Prostate gland (tissue), 2 donors: Measurements from ENCODE around the gene COL1A1. TPM values are rescaled to one million over a fixed set of nuclear protein-coding genes. Genes with fewer than 3 reads are reported as not detected.

Experiments
- DNase-seq: peaks from one replicate; pipeline ENCODE4 v3.0.0-alpha.2; 2019; ENCODE audit warnings: low spot score
- H3K27ac ChIP-seq, 2 donors: fragments of 200-600 bp; sonication (generic); 2 replicates each; pipeline ENCODE4 v1.5.1; 2017 to 2019
- H3K27me3 ChIP-seq: fragments of 200-600 bp; sonication (generic); replicated peaks from 2 replicates; pipeline ENCODE4 v1.5.1; 2019; ENCODE audit not compliant: insufficient read depth
- H3K36me3 ChIP-seq, 2 donors: fragments of 200-600 bp; sonication (generic); 1 replicate in 1 of 2; 2 replicates in 1 of 2; pipeline versions ENCODE4 v1.5.1 to v1.8.1; 2017 to 2019
- H3K4me1 ChIP-seq: fragments of 200-600 bp; sonication (generic); replicated peaks from 2 replicates; pipeline ENCODE4 v1.5.1; 2019
- H3K4me3 ChIP-seq, 2 donors: fragments of 200-600 bp; sonication (generic); 2 replicates each; pipeline ENCODE4 v1.5.1; 2017 to 2019
- H3K9me3 ChIP-seq: fragments of 200-600 bp; sonication (generic); 2 replicates; pipeline ENCODE4 v1.5.1; 2017
- CTCF ChIP-seq, 4 experiments: fragments of 200-600 bp in 2 of 4; fragments of 450-650 bp in 2 of 4; sonication (generic) in 2 of 4; IDR thresholded peaks; 1 replicate in 3 of 4; 2 replicates in 1 of 4; pipeline ENCODE4 v1.5.1; 2016 to 2019; ENCODE audit warnings: antibody characterized with exemption in 4 of 4, mild to moderate bottlenecking in 2 of 4, moderate library complexity in 2 of 4
- POLR2A ChIP-seq: fragments of 450-650 bp; IDR thresholded peaks from one replicate; pipeline ENCODE4 v1.6.1; 2016; ENCODE audit warnings: antibody characterized with exemption, mild to moderate bottlenecking
- POLR2AphosphoS5 ChIP-seq: sonication (generic); formaldehyde crosslinking; IDR thresholded peaks from one replicate; pipeline ENCODE4 v1.6.1; 2017; ENCODE audit warnings: antibody characterized with exemption
- WGBS: methylation state at CpG from one replicate; pipeline ENCODE4 v1.1.5; 2018; 5-methylcytosine and 5-hydroxymethylcytosine counted together
- intact Hi-C: fragments of 100-400 bp; cut with DNase I; formaldehyde crosslinking; loops from one replicate; pipeline ENCODE4 v1.14.2; 2022
- total RNA-seq, 2 donors: library from RNA; depleted of rRNA; stranded (reverse); fragments of >200 nt; gene quantifications; one replicate each; pipeline ENCODE4 v1.1.0, GENCODE V29; 2016

COL1A1 gene
- total RNA-seq, 2 donors from 2014 or later = 21.5 to 81.0 TPM

DNA sequence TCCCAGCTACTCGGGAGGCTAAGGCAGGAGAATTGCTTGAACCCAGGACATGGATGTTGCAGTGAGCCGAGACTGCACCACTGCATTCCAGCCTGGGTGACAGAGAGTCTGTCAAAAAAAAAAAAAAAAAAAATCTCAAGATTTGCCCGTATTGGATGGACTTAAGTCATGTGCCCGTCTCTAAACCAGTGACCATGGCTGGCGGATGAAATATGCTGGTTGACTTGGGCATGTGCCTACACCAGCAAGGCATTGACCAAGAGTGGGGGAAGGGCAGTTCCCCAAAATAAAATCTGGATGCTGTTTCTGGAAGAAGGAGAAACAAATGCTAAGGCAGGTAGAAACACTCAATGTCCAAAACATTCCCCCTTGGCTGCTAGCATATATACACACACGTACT lies 21.5 kb upstream of the COL1A1 start:
- H3K36me3 ChIP-seq = no peaks in the 10 kb centered on the region
- TF ChIP-seq CTCF (IDR thresholded peaks at IDR 0.05) = no peak
- DNase-seq = no peak
- intact Hi-C loops = no loop called here
- no peaks in the 10 kb centered on the region for H3K27me3 ChIP-seq
- no peaks in the 10 kb centered on the region for H3K9me3 ChIP-seq
- H3K4me3 ChIP-seq = no peak overlapping the region
- 84% methylated on average over 6 of the region's 6 CpGs for WGBS
- no peaks in the 10 kb centered on the region for H3K4me1 ChIP-seq
- H3K27ac ChIP-seq = no peak overlapping the region

- Histone ChIP-seq H3K27me3 (no peaks in the 10 kb centered on the region), H3K36me3 (no peaks in the 10 kb centered on the region), H3K9me3 (no peaks in the 10 kb centered on the region), H3K27ac (no peak overlapping the region), H3K4me1 (no peaks in the 10 kb centered on the region), H3K4me3 (no peak overlapping the region)
- intact Hi-C loops = no loop called here
- 52% methylated on average over 8 of the region's 8 CpGs for WGBS
- no peak for DNase-seq
- TF ChIP-seq POLR2A (no peak), CTCF (IDR thresholded peaks at IDR 0.05) (no peak), POLR2AphosphoS5 (no peak)
Measured at GRCh38 chr17:50221864-50222545, 20.6 kb upstream of the COL1A1 start.

DNA sequence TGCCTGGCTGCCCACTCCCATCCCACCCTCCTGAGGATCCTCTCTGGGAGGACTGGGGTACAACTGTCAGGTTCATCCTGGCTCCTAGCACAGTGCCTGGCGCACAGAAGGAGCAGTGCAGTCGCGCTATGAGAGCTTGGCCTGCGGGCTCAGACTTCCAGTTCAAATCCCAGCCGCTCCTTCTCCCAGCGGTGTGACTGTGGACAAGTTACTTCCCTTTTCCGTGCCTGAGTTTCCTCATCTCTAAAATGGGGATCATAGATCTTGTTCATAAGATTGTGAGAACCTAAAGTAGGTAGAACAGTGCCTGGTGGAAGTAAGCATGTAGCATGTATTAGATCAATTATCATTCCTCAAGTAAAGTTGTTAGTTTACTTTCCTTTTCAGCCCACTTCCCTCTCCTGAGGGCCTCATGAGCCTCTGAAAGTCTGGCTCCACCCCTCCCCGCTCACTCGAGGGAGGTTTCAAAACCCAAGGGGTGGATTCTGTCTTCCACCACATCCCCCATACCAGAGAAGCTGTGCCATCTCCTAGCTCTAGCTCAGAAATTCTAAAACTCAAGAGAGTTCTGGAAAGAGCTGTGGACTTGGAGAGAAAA lies 19.9 kb upstream of the COL1A1 start:
- H3K4me3 ChIP-seq = no peak overlapping the region
- no peaks in the 10 kb centered on the region for H3K27me3 ChIP-seq
- TF ChIP-seq POLR2A = no peak
- TF ChIP-seq POLR2AphosphoS5 = no peak
- no peak for TF ChIP-seq CTCF (IDR thresholded peaks at IDR 0.05)
- H3K36me3 ChIP-seq = no peaks in the 10 kb centered on the region
- H3K4me1 ChIP-seq = no peaks in the 10 kb centered on the region
- no peak for DNase-seq
- WGBS = 80% methylated on average over 9 of the region's 9 CpGs
- intact Hi-C loops = no loop called here
- no peak overlapping the region for H3K27ac ChIP-seq
- H3K9me3 ChIP-seq = no peaks in the 10 kb centered on the region

GRCh38 chr17:50220811-50221210 lies 19.4 kb upstream of the COL1A1 start:
- WGBS = 86% methylated on average over 15 of the region's 15 CpGs
- no peaks in the 10 kb centered on the region for H3K27me3 ChIP-seq
- H3K4me3 ChIP-seq = no peak overlapping the region
- H3K4me1 ChIP-seq = no peaks in the 10 kb centered on the region
- H3K36me3 ChIP-seq = no peaks in the 10 kb centered on the region
- DNase-seq = no peak
- no peaks in the 10 kb centered on the region for H3K9me3 ChIP-seq
- no peak overlapping the region for H3K27ac ChIP-seq
- no peak for TF ChIP-seq POLR2A
- no peak for TF ChIP-seq CTCF (IDR thresholded peaks at IDR 0.05)
- TF ChIP-seq POLR2AphosphoS5 = no peak
- intact Hi-C loops = no loop called here

DNA sequence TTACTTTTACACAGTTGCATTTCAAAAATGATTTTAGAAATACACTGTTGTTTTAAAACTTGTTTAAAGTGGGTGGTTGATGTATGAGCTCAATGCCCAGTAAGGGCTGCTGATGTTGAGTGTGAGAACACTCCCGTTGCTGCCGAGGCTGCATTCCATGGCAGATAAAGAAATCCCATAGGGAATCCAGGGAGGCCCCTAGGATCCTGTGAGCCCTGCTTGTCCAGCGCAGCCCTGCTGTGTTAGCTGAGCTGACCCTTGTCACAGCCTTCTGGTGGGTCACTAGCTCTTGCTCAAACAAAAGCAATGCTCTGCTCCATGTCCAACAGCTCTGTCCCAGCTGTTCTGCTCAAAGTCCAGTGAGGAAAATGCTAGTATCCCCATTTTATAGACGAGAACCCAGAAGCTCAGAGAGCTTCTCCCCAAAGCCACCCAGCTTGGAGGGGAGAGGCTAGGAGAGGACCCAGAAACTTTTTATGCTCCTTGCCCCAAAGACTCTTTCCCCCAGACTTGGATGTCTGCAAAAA lies 18.6 kb upstream of the COL1A1 start:
- intact Hi-C loops = no loop called here
- Histone ChIP-seq H3K27me3 (no peaks in the 10 kb centered on the region), H3K36me3 (no peaks in the 10 kb centered on the region), H3K4me3 (no peak overlapping the region), H3K4me1 (no peaks in the 10 kb centered on the region), H3K27ac (no peak overlapping the region), H3K9me3 (no peaks in the 10 kb centered on the region)
- no peak for TF ChIP-seq CTCF (IDR thresholded peaks at IDR 0.05)
- no peak for DNase-seq
- 77% methylated on average over 4 of the region's 4 CpGs for WGBS
